Right atrium auricular region (tissue), 2 donors: ENCODE results near the gene UNC119B. TPM values are rescaled to one million over a fixed set of nuclear protein-coding genes. Genes with fewer than 3 reads are reported as not detected.

Experiments
- DNase-seq: peaks from one replicate; pipeline ENCODE4 v3.0.0-alpha.2; 2019; ENCODE audit warnings: low spot score
- H3K27ac ChIP-seq, 2 donors: fragments of 200-600 bp; sonication (generic); 1 replicate in 1 of 2; 2 replicates in 1 of 2; pipeline ENCODE4 v1.5.1; 2016 to 2019
- H3K27me3 ChIP-seq, 2 donors: fragments of 200-600 bp; sonication (generic); one replicate each; pipeline versions ENCODE4 v1.5.1 to v1.6.0; 2017 to 2019
- H3K36me3 ChIP-seq: fragments of 200-600 bp; sonication (generic); one replicate; pipeline ENCODE4 v1.5.1; 2016
- H3K4me1 ChIP-seq, 2 donors: fragments of 200-600 bp; sonication (generic); one replicate each; pipeline versions ENCODE4 v1.5.1 to v1.6.0; 2017 to 2019
- H3K4me3 ChIP-seq, 2 donors: fragments of 200-600 bp; sonication (generic); 1 replicate in 1 of 2; 2 replicates in 1 of 2; pipeline ENCODE4 v1.5.1; 2017 to 2019; ENCODE audit warnings: mild to moderate bottlenecking in 1 of 2, moderate library complexity in 1 of 2
- H3K9me3 ChIP-seq, 2 donors: fragments of 200-600 bp; sonication (generic); one replicate each; pipeline ENCODE4 v1.5.1; 2019
- CTCF ChIP-seq, 2 donors: fragments of 200-600 bp; sonication (generic); IDR thresholded peaks; one replicate each; pipeline ENCODE4 v1.5.1; 2019; ENCODE audit warnings: antibody characterized with exemption in 2 of 2
- total RNA-seq, 2 donors: library from RNA; depleted of rRNA; stranded (reverse); fragments of >200 nt; gene quantifications; one replicate each; pipeline ENCODE4 v1.1.0, GENCODE V29; 2016

UNC119B gene
- total RNA-seq, 2 donors from 2014 or later: 8.9 to 13.1 TPM

- Histone ChIP-seq H3K4me1 (peaks cover 0 to 38% of the 10 kb centered on the region in 2 donors), H3K4me3 (no peak overlapping the region), H3K27ac (no peak overlapping the region), H3K9me3 (no peaks in the 10 kb centered on the region), H3K36me3 (peaks cover 53% of the 10 kb centered on the region), H3K27me3 (no peaks in the 10 kb centered on the region)
- peak; percentile 69 for DNase-seq
- TF ChIP-seq CTCF (IDR thresholded peaks at IDR 0.05): peak; percentile 73 to 92
Observed at GRCh38 chr12:120713861-120714482, 3.7 kb downstream of the UNC119B start.

- H3K9me3 ChIP-seq: no peaks in the 10 kb centered on the region
- DNase-seq: no peak
Observed at GRCh38 chr12:120718055-120718454, 7.8 kb downstream of the UNC119B start.

GRCh38 chr12:120719072-120719471 is 8.8 kb downstream of the UNC119B start:
- no peak for TF ChIP-seq CTCF (IDR thresholded peaks at IDR 0.05)
- H3K27ac ChIP-seq: no peak overlapping the region
- H3K9me3 ChIP-seq: no peaks in the 10 kb centered on the region
- H3K36me3 ChIP-seq: peaks cover 92% of the 10 kb centered on the region
- H3K27me3 ChIP-seq: no peaks in the 10 kb centered on the region
- DNase-seq: no peak
- no peak overlapping the region for H3K4me3 ChIP-seq
- H3K4me1 ChIP-seq: peaks cover 0 to 17% of the 10 kb centered on the region in 2 donors

More at GRCh38 chr12:120718055-120718454, 7.8 kb downstream of the UNC119B start:
- Histone ChIP-seq H3K27me3 (no peaks in the 10 kb centered on the region), H3K27ac (no peak overlapping the region), H3K36me3 (peaks cover 92% of the 10 kb centered on the region), H3K4me1 (peaks cover 0 to 25% of the 10 kb centered on the region in 2 donors), H3K4me3 (no peak overlapping the region)
- no peak for TF ChIP-seq CTCF (IDR thresholded peaks at IDR 0.05)

GRCh38 chr12:120719496-120720233 is 9.4 kb downstream of the UNC119B start:
- TF ChIP-seq CTCF (IDR thresholded peaks at IDR 0.05): no peak
- Histone ChIP-seq H3K27ac (peak overlapping the region; percentile 47 to 61), H3K4me3 (no peak overlapping the region), H3K4me1 (peaks cover 0 to 20% of the 10 kb centered on the region in 2 donors), H3K9me3 (no peaks in the 10 kb centered on the region), H3K27me3 (no peaks in the 10 kb centered on the region), H3K36me3 (peaks cover 88% of the 10 kb centered on the region)
- DNase-seq: no peak

GRCh38 chr12:120720234-120720986 is 10.2 kb downstream of the UNC119B start:
- DNase-seq: no peak
- H3K9me3 ChIP-seq: no peaks in the 10 kb centered on the region
- peaks cover 82% of the 10 kb centered on the region for H3K36me3 ChIP-seq
- peaks cover 0 to 27% of the 10 kb centered on the region in 2 donors for H3K4me1 ChIP-seq
- H3K4me3 ChIP-seq: no peak overlapping the region
- no peak for TF ChIP-seq CTCF (IDR thresholded peaks at IDR 0.05)
- no peaks in the 10 kb centered on the region for H3K27me3 ChIP-seq
- peak overlapping the region; percentile 47 to 61 for H3K27ac ChIP-seq
